Activated naive CD8-positive, alpha-beta T cell treated with anti-CD3 and anti-CD28 coated beads, Interleukin-2, amount 50 U/mL, for 16 hours (primary cell): ENCODE results near the gene TRIO.

Source experiments
- DNase-seq: peaks from one replicate; pipeline ENCODE4 v3.0.0-alpha.2; 2020; ENCODE audit warnings: low read depth, low spot score

The TRIO gene

DNA sequence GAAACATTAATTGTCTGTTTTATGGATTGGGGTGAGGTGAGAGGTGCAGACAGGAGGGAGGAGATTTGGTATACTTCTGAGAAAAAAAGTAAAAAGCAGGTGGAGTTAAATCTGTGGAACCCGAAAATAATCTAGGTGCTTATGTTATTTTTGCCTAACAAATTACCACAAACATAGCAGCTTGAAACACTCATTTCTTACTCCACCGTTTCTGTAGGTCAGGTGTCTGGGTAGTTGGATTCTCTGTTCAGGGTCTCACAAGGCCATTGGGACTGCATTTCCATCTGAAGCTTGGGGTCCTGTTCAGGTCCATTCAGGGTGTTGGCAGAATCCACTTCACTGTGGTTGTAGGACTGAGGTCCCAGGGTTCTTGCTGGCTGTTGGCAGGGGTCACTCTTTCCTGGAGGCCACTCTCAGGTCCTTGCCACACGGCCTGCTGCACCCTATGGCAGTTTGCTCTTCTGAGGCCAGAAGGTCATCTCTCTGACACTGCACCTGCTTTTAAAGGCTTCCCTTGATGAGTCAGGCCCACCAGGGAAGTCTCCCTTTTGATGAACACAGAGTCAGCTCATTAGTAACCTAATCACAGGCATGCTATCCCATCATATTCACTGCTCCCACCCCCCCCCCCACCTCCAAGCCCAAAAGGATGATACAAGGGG lies 82.2 kb downstream of the TRIO start:
- no peak for DNase-seq

DNA sequence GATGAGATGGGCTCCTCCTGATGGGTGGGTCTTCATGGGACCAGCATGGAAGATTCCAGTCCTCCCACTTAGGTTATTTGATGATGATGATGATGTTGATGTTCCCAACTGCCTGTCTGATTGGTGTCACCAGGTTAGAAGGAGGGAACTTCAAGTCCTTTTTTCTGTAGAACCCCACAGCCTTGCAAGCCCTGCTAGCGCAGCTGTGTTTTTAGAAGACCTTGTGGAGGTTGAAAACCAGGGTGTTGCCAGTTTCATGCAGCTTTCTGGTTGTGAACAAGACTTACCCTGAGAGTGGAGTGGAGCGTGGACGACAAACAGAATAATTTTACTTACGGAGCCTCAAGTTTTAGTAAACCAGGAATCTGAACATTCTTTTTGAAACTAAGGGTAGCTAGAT lies 83.0 kb downstream of the TRIO start:
- no peak for DNase-seq

DNA sequence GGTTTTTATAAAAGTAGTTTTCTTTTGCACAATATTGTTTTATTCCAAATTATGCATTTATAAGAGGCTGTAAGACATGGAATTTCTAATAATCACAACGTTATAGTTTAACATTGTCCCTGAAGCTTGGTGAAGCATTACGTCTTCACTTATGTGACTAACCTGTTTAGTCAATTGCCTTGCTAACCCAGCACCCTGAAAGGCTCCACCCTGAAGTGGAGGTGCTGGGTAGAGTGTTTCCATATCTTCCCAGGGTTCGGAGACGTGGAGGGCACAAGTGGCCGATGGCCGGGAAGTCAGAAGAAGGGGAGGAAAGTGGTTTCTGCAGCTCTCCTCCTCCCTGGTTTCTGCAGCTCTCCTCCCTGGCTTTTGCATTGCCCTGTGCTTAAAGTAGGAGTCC lies 83.4 kb downstream of the TRIO start:
- DNase-seq: no peak

DNA sequence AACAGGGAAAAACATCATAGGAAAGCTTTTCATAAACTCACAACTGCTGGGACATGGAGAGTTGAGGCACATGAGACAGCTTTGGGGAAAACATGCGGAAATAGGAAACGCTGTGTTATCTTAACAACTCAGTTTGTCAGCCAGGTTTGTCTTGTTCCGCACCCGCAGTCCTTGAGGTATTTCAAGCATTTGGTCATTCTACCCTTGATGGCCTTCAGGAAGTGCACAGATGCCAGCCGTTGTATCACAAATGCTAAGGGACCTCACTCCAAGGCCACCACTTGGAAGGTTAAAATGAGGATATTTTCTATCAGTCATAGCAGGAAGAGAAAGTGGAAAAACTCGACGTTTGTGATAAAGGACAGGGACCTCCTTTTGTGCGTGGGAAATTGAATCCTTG lies 83.8 kb downstream of the TRIO start:
- no peak for DNase-seq

GRCh38 chr5:14227513-14227912 lies 84.4 kb downstream of the TRIO start:
- no peak for DNase-seq

DNA sequence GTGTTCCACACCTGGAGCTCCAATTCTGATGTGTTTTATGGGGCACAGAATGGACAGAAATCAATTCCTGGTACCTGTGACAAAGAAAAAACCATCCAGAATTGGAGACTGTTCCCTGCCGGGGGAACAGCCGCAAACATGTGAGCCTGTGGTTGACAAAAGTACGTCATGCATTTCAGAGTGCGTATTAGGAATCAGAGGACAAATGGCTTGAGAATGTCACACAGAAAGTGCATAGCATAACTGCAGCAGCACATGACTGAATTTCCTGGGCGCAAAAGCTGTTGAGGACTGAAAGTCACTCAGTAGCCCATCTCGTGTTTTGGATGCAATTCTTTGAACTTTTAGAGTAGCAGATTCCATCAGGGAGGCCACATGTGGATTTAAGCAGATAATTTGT lies 85.1 kb downstream of the TRIO start:
- no peak for DNase-seq

DNA sequence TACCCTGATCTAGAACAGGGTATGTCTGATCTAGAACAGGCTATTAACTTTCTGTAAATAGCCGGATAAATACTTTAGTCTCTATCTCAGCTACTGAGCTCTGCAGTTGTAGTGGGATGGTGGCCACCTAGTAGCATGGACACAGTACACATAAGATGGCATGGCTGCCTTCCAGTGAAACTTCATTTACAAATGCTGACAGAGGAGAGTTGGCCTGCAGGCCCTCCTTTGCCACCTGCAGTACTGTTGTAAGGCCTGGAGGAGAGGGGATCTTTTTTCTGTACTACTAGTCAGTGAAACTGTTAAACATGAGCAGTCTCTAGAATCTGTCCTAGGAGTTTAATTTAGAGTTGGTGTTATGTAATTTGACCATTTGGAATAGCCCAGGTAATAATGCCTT lies 86.0 kb downstream of the TRIO start:
- no peak for DNase-seq

DNA sequence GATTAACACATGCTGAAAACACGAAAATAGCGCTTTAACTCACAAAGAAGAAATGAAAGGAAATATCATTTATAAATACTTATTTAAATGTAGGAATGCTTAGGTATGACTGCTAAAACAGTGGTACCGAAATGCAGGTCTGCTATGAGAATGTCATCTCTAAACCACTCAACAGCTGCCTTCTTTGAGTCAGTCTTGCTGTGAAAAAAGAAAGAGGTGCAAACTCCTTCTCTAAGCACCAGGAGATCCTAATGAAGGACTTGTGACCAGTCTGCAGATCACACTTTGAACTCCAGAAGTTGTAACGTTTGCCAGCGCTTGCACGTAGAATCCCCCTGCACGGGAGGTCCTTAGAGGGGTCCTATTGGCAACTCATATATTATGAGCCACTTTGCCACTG lies 86.6 kb downstream of the TRIO start:
- DNase-seq: no peak

- DNase-seq: no peak
Observed at GRCh38 chr5:14231156-14231555, 88.0 kb downstream of the TRIO start.

DNA sequence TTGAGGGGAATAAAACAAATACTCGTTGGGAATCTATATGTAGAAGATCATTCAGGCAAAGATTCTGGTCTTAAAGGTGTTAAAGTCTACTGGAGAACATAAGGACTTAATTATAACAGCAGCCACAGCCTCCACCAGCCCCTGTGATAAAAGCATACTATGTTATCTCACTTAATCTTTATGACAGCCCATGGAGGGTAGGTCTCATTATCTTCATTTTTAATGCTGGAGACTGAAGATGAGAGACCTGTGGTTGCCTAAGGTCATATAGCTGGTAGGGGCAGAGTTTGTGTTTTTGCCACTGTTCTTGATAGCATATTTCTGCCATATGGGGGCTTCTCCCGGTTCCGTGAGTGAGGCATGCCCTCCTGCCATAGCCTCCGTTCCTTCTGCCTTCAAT lies 88.7 kb downstream of the TRIO start:
- DNase-seq: no peak

- no peak for DNase-seq
Observed at GRCh38 chr5:14234204-14234603, 91.1 kb downstream of the TRIO start.

- DNase-seq: no peak
Observed at GRCh38 chr5:14235872-14236271, 92.7 kb downstream of the TRIO start.

- no peak for DNase-seq
Observed at GRCh38 chr5:14236757-14237156, 93.6 kb downstream of the TRIO start.

GRCh38 chr5:14237317-14238086 lies 94.4 kb downstream of the TRIO start:
- no peak for DNase-seq

DNA sequence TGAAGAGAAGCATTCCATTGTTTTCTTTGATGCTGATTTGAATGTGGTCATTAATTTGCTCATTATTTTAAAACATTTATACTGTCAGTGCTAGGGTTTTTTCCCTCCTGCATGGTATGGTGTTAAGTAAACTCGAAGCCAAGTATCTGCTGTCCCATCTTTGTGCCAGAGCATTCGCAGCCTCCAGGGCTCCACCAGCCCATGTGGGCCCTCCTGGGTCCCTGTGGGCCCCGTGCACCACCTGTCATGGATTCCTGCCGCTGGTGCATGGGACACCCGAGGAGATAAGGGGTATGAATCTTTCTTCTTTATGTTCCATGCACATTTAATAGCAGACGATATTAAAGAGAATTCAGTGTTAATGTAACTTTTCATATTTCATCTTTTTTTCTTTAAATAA lies 95.1 kb downstream of the TRIO start:
- no peak for DNase-seq

GRCh38 chr5:14239404-14239803 lies 96.3 kb downstream of the TRIO start:
- DNase-seq: no peak

DNA sequence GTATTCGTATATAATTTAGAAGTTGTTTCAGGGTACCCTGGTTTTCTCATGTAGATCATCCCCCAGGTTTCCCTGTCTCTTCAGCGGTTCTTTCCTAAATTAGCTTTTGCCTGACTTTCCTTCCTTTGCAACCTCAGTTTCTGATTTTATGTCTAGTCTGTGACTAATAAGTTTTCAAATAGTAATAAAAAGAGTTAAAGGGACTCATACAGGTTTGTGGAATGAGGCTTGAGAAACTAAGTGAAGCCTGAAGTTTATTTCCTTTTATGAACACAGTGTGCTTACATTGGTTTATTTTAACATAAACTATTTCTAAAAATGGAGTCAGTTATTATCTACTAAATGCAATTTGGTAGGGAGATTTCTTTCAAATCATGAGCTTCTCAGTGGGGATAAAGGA lies 96.8 kb downstream of the TRIO start:
- DNase-seq: no peak

- no peak for DNase-seq
Observed at GRCh38 chr5:14240359-14240758, 97.2 kb downstream of the TRIO start.

- no peak for DNase-seq
Observed at GRCh38 chr5:14241141-14241540, 98.0 kb downstream of the TRIO start.

- no peak for DNase-seq
Observed at GRCh38 chr5:14242447-14242846, 99.3 kb downstream of the TRIO start.

GRCh38 chr5:14242871-14243383 lies 99.8 kb downstream of the TRIO start:
- DNase-seq: no peak

GRCh38 chr5:14243766-14244165 lies 100.6 kb downstream of the TRIO start:
- no peak for DNase-seq

GRCh38 chr5:14244721-14245120 lies 101.6 kb downstream of the TRIO start:
- no peak for DNase-seq
